Measurements from ENCODE around the gene INO80B.

- TF ChIP-seq CTCF (IDR thresholded peaks at IDR 0.05) (no peak), POLR2A (IDR thresholded peaks at IDR 0.05) (no peak)
These were observed 16.6 kb downstream of the INO80B start for GRCh38 chr2:74471332-74472065.
